HEK293 (cell line): ENCODE data around the gene PDE3A.

Source experiments
- CTCF ChIA-PET: fragments of 350-600 bp; formaldehyde crosslinking; extraction: SDS; loops from one replicate; lab custom pipeline; 2021; ENCODE audit warnings: antibody characterized with exemption; lab: Yijun Ruan, JAX
- POLR2A ChIA-PET: fragments of 300-600 bp; formaldehyde crosslinking; extraction: SDS; loops from one replicate; lab custom pipeline; 2020; ENCODE audit warnings: antibody characterized with exemption, inconsistent platforms; lab: Yijun Ruan, JAX
- H3K27ac ChIP-seq: fragments of 200-500 bp; sonication (Bioruptor generic); 2 replicates; pipeline ENCODE4 v1.5.1; 2014; ENCODE audit warnings: low read depth, low read length, control low read depth, inconsistent platforms; ENCODE audit errors: extremely low read depth
- H3K36me3 ChIP-seq, 2 experiments: fragments of 200-500 bp in 1 of 2; sonication (Bioruptor generic) in 1 of 2; 1 replicate in 1 of 2; 2 replicates in 1 of 2; pipeline ENCODE4 v1.5.1; 2014 to 2017; ENCODE audit warnings: inconsistent platforms in 2 of 2, low read length in 2 of 2; ENCODE audit not compliant: control insufficient read depth in 2 of 2, insufficient read depth in 1 of 2
- H3K4me1 ChIP-seq: fragments of 200-500 bp; sonication (Bioruptor generic); 2 replicates; pipeline ENCODE4 v1.5.1; 2014; ENCODE audit warnings: mild to moderate bottlenecking, low read length, inconsistent platforms; ENCODE audit not compliant: control insufficient read depth, insufficient read depth
- H3K4me3 ChIP-seq: 2 replicates; pipeline ENCODE4 v1.5.1; 2011; ENCODE audit warnings: low read depth, mild to moderate bottlenecking, control low read depth, low read length, moderate library complexity
- H3K9me3 ChIP-seq: fragments of 200-500 bp; sonication (Bioruptor generic); 2 replicates; pipeline ENCODE4 v1.5.1; 2014; ENCODE audit warnings: low read depth, low read length, inconsistent platforms; ENCODE audit not compliant: control insufficient read depth, insufficient read depth
- ATF2 ChIP-seq: fragments of 450-650 bp; formaldehyde crosslinking; IDR thresholded peaks from 2 replicates; pipeline ENCODE4 v1.5.1; 2016; ENCODE audit warnings: missing biosample characterization, missing genetic modification characterization, low read depth
- GLI2 ChIP-seq: fragments of 450-650 bp; formaldehyde crosslinking; IDR thresholded peaks from 2 replicates; pipeline ENCODE4; 2017; ENCODE audit warnings: missing biosample characterization, missing genetic modification characterization, low read depth, borderline replicate concordance
- HOXC10 ChIP-seq: sonication (generic); formaldehyde crosslinking; IDR thresholded peaks from 2 replicates; pipeline ENCODE4 v1.8.1; 2023; ENCODE audit warnings: mild to moderate bottlenecking, missing genetic modification reagents
- MYNN ChIP-seq: fragments of 450-650 bp; formaldehyde crosslinking; IDR thresholded peaks from 2 replicates; pipeline ENCODE4 v1.5.1; 2016; ENCODE audit warnings: missing biosample characterization, missing genetic modification characterization, borderline replicate concordance
- PRDM4 ChIP-seq: fragments of 450-650 bp; formaldehyde crosslinking; IDR thresholded peaks from 2 replicates; pipeline ENCODE4 v1.5.1; 2017; ENCODE audit warnings: missing biosample characterization, missing genetic modification characterization
- YY2 ChIP-seq: fragments of 450-650 bp; formaldehyde crosslinking; IDR thresholded peaks from 2 replicates; pipeline ENCODE4 v1.5.1; 2016; ENCODE audit warnings: missing biosample characterization, missing genetic modification characterization
- ZBTB7A ChIP-seq: fragments of 450-650 bp; formaldehyde crosslinking; IDR thresholded peaks from 2 replicates; pipeline ENCODE4 v1.5.1; 2016; ENCODE audit warnings: low read depth, missing biosample characterization, missing genetic modification characterization
- ZEB2 ChIP-seq: fragments of 450-650 bp; formaldehyde crosslinking; IDR thresholded peaks from 2 replicates; pipeline ENCODE4 v1.5.1; 2016; ENCODE audit warnings: missing biosample characterization, missing genetic modification characterization
- ZFP37 ChIP-seq: fragments of 450-650 bp; formaldehyde crosslinking; IDR thresholded peaks from 2 replicates; pipeline ENCODE4 v1.5.1; 2016; ENCODE audit warnings: missing biosample characterization, missing genetic modification characterization
- ZNF121 ChIP-seq: fragments of 450-650 bp; formaldehyde crosslinking; IDR thresholded peaks from 2 replicates; pipeline ENCODE4 v1.5.1; 2016; ENCODE audit warnings: missing biosample characterization, missing genetic modification characterization
- ZNF140 ChIP-seq: fragments of 450-650 bp; formaldehyde crosslinking; IDR thresholded peaks from 2 replicates; pipeline ENCODE4 v1.5.1; 2016; ENCODE audit warnings: missing biosample characterization, missing genetic modification characterization
- ZNF169 ChIP-seq: fragments of 450-650 bp; formaldehyde crosslinking; IDR thresholded peaks from 2 replicates; pipeline ENCODE4 v1.5.1; 2016; ENCODE audit warnings: missing biosample characterization, missing genetic modification characterization
- ZNF174 ChIP-seq: fragments of 450-650 bp; formaldehyde crosslinking; IDR thresholded peaks from 2 replicates; pipeline ENCODE4 v1.5.0; 2017; ENCODE audit warnings: missing biosample characterization, mild to moderate bottlenecking, missing genetic modification characterization
- ZNF211 ChIP-seq: fragments of 450-650 bp; formaldehyde crosslinking; IDR thresholded peaks from 2 replicates; pipeline ENCODE4 v1.5.1; 2016; ENCODE audit warnings: low read depth, missing biosample characterization, missing genetic modification characterization
- ZNF292 ChIP-seq: fragments of 450-650 bp; formaldehyde crosslinking; IDR thresholded peaks from 2 replicates; pipeline ENCODE4 v1.5.1; 2016; ENCODE audit warnings: low read depth, missing biosample characterization, missing genetic modification characterization, borderline replicate concordance
- ZNF354C ChIP-seq: fragments of 450-650 bp; formaldehyde crosslinking; IDR thresholded peaks from 2 replicates; pipeline ENCODE4 v1.5.1; 2016; ENCODE audit warnings: missing biosample characterization, missing genetic modification characterization, low read depth, borderline replicate concordance
- ZNF366 ChIP-seq: fragments of 450-650 bp; formaldehyde crosslinking; conservative IDR thresholded peaks from 2 replicates; pipeline ENCODE4 v1.5.1; 2016; ENCODE audit warnings: missing biosample characterization, missing genetic modification characterization
- ZNF426 ChIP-seq: fragments of 450-650 bp; formaldehyde crosslinking; IDR thresholded peaks from 2 replicates; pipeline ENCODE4 v1.5.1; 2017; ENCODE audit warnings: missing biosample characterization, missing genetic modification characterization, mild to moderate bottlenecking, inconsistent platforms, moderate library complexity
- ZNF514 ChIP-seq: fragments of 450-650 bp; formaldehyde crosslinking; IDR thresholded peaks from 2 replicates; pipeline ENCODE4 v1.5.1; 2016; ENCODE audit warnings: missing biosample characterization, missing genetic modification characterization
- ZNF548 ChIP-seq: fragments of 450-650 bp; formaldehyde crosslinking; IDR thresholded peaks from 2 replicates; pipeline ENCODE4 v1.5.1; 2016; ENCODE audit warnings: missing biosample characterization, missing genetic modification characterization
- ZNF558 ChIP-seq: fragments of 450-650 bp; formaldehyde crosslinking; IDR thresholded peaks from 2 replicates; pipeline ENCODE4 v1.5.1; 2016; ENCODE audit warnings: missing biosample characterization, missing genetic modification characterization
- ZNF560 ChIP-seq: fragments of 450-650 bp; formaldehyde crosslinking; IDR thresholded peaks from 2 replicates; pipeline ENCODE4 v1.5.1; 2017; ENCODE audit warnings: missing biosample characterization, missing genetic modification characterization, borderline replicate concordance
- ZNF629 ChIP-seq: fragments of 450-650 bp; formaldehyde crosslinking; IDR thresholded peaks from 2 replicates; pipeline ENCODE4 v1.5.1; 2017; ENCODE audit warnings: missing biosample characterization, missing genetic modification characterization
- ZNF677 ChIP-seq: fragments of 450-650 bp; IDR thresholded peaks from 2 replicates; pipeline ENCODE4 v1.5.0; 2018; ENCODE audit warnings: missing biosample characterization, mild to moderate bottlenecking, missing genetic modification characterization, moderate library complexity
- ZNF704 ChIP-seq: fragments of 450-650 bp; formaldehyde crosslinking; IDR thresholded peaks from 2 replicates; pipeline ENCODE4 v1.5.1; 2016; ENCODE audit warnings: missing biosample characterization, missing genetic modification characterization
- ZNF707 ChIP-seq: fragments of 450-650 bp; formaldehyde crosslinking; IDR thresholded peaks from 2 replicates; pipeline ENCODE4 v1.5.1; 2016; ENCODE audit warnings: missing biosample characterization, missing genetic modification characterization
- ZNF76 ChIP-seq: fragments of 450-650 bp; formaldehyde crosslinking; IDR thresholded peaks from 2 replicates; pipeline ENCODE4; 2016; ENCODE audit warnings: low read depth, missing biosample characterization, missing genetic modification characterization, borderline replicate concordance
- ZNF792 ChIP-seq: fragments of 450-650 bp; formaldehyde crosslinking; IDR thresholded peaks from 2 replicates; pipeline ENCODE4 v1.5.1; 2016; ENCODE audit warnings: missing biosample characterization, missing genetic modification characterization
- ZSCAN18 ChIP-seq: fragments of 450-650 bp; formaldehyde crosslinking; IDR thresholded peaks from 2 replicates; pipeline ENCODE4 v1.5.1; 2016; ENCODE audit warnings: missing biosample characterization, missing genetic modification characterization
- ZXDB ChIP-seq: fragments of 450-650 bp; formaldehyde crosslinking; IDR thresholded peaks from 2 replicates; pipeline ENCODE4 v1.5.1; 2016; ENCODE audit warnings: missing biosample characterization, missing genetic modification characterization

The PDE3A gene

GRCh38 chr12:20602641-20603391 is 234.5 kb downstream of the PDE3A start:
- TF ChIP-seq ZNF121 (no peak), ZNF558 (tag by site-specific recombination) (no peak), ZNF704 (tag by site-specific recombination) (no peak), ZNF629 (tag by site-specific recombination) (no peak), ZNF366 (tag by site-specific recombination) (no peak), ZSCAN18 (no peak), ZNF76 (tag by site-specific recombination) (no peak), ZNF354C (tag by site-specific recombination) (no peak), ZNF211 (tag by site-specific recombination) (no peak), ZFP37 (no peak), ZNF677 (no peak), ZNF426 (tag by site-specific recombination) (no peak), ZNF548 (no peak), ZXDB (tag by site-specific recombination) (no peak)
- TF ChIP-seq, all 188 proteins: peak for 0
- H3K4me1 ChIP-seq = no peaks in the 10 kb centered on the region
- H3K27ac ChIP-seq = no peak overlapping the region
- H3K4me3 ChIP-seq = no peak overlapping the region
- ChIA-PET POLR2A (interaction anchor here (0.6 kb wide), 1 partner anchor 894 kb away, joined by 3 read pairs; no protein-coding TSS in a partner anchor), CTCF (interaction anchor here (0.7 to 2.0 kb wide), 2 partner anchors 140 to 1192 kb away, joined by 3 to 9 read pairs; no protein-coding TSS in a partner anchor)
- H3K36me3 ChIP-seq = no peaks in the 10 kb centered on the region
- no peaks in the 10 kb centered on the region for H3K9me3 ChIP-seq

GRCh38 chr12:20604408-20605067 is 236.2 kb downstream of the PDE3A start:
- no peaks in the 10 kb centered on the region for H3K36me3 ChIP-seq
- CTCF ChIA-PET = no interaction called here
- no peak overlapping the region for H3K4me3 ChIP-seq
- no peak overlapping the region for H3K27ac ChIP-seq
- H3K4me1 ChIP-seq = no peaks in the 10 kb centered on the region
- POLR2A ChIA-PET = no interaction called here
- no peaks in the 10 kb centered on the region for H3K9me3 ChIP-seq
- TF ChIP-seq ZNF140 (tag by site-specific recombination) = no peak
- no peak for TF ChIP-seq ZNF514
- TF ChIP-seq ZNF292 = no peak
- TF ChIP-seq ZNF366 (tag by site-specific recombination) = no peak
- no peak for TF ChIP-seq ATF2
- no peak for TF ChIP-seq YY2
- no peak for TF ChIP-seq ZNF169 (tag by site-specific recombination)
- no peak for TF ChIP-seq ZNF174 (tag by site-specific recombination)
- TF ChIP-seq ZEB2 = no peak
- TF ChIP-seq MYNN = no peak
- no peak for TF ChIP-seq GLI2 (tag by site-specific recombination)
- no peak for TF ChIP-seq ZNF629 (tag by site-specific recombination)
- TF ChIP-seq ZBTB7A = no peak
- no peak for TF ChIP-seq PRDM4 (tag by site-specific recombination)
- no peak for TF ChIP-seq ZNF560 (tag by site-specific recombination)
- no peak for TF ChIP-seq HOXC10 (CRISPR knock-in tag)
- no peak for TF ChIP-seq ZNF792
- no peak for TF ChIP-seq ZNF707 (tag by site-specific recombination)
